K562 (cell line): ENCODE data around the gene CCDC71L. TPM values are rescaled to one million over a fixed set of nuclear protein-coding genes. Genes with fewer than 3 reads are reported as not detected.

ENCODE experiments used
- DACH1 ChIP-seq: fragments of 450-650 bp; IDR thresholded peaks from 2 replicates; pipeline ENCODE4 v1.6.1; 2018; ENCODE audit not compliant: partially characterized antibody
- NFATC3 ChIP-seq: fragments of 450-650 bp; IDR thresholded peaks from 2 replicates; pipeline ENCODE4 v1.6.1; 2017; ENCODE audit warnings: mild to moderate bottlenecking
- PHTF2 ChIP-seq: fragments of 250-450 bp; sonication (Bioruptor Pico); IDR thresholded peaks from 2 replicates; pipeline ENCODE4 v1.5.0; 2021; ENCODE audit warnings: mild to moderate bottlenecking
- PML ChIP-seq: IDR thresholded peaks from 2 replicates; pipeline ENCODE4 v1.6.1; 2012; ENCODE audit warnings: low read length, inconsistent platforms
- RCOR1 ChIP-seq, 2 experiments: IDR thresholded peaks; 2 replicates each; pipeline ENCODE4 v1.6.1; 2012; ENCODE audit warnings: low read depth in 2 of 2, low read length in 2 of 2, borderline replicate concordance in 1 of 2, improper control_type of control experiment in 1 of 2
- SIRT6 ChIP-seq: IDR thresholded peaks from one replicate; pipeline ENCODE4 v1.6.1; 2012; ENCODE audit warnings: low read depth, mild to moderate bottlenecking, control low read depth, inconsistent platforms, low read length, moderate library complexity
- SMAD4 ChIP-seq: fragments of 250-450 bp; sonication (Bioruptor Pico); conservative IDR thresholded peaks from 2 replicates; pipeline ENCODE4 v1.8.0; 2021; ENCODE audit warnings: inconsistent platforms, mild to moderate bottlenecking, moderate library complexity
- SMARCB1 ChIP-seq: IDR thresholded peaks from 2 replicates; pipeline ENCODE4 v1.6.1; 2011; ENCODE audit warnings: improper control_type of control experiment, low read depth; ENCODE audit not compliant: insufficient read length
- SNRNP70 ChIP-seq: fragments of 200-400 bp; formaldehyde crosslinking; optimal IDR thresholded peaks from 2 replicates; pipeline ENCODE3; 2017; ENCODE audit warnings: low read depth, low read length
- SPI1 ChIP-seq: IDR thresholded peaks from 2 replicates; pipeline ENCODE4 v1.6.1; 2011; ENCODE audit warnings: low read depth, low read length, control low read depth, borderline replicate concordance
- TBP ChIP-seq: optimal IDR thresholded peaks from 2 replicates; pipeline ENCODE3; 2011; ENCODE audit warnings: low read depth, low read length, improper control_type of control experiment
- YBX1 ChIP-seq: fragments of 450-650 bp; IDR thresholded peaks from 2 replicates; pipeline ENCODE4 v1.7.1; 2016; ENCODE audit warnings: mild to moderate bottlenecking
- ZNF184 ChIP-seq: sonication (generic); formaldehyde crosslinking; IDR thresholded peaks from 2 replicates; pipeline ENCODE4 v1.5.0; 2020; ENCODE audit warnings: missing genetic modification reagents
- ZNF445 ChIP-seq: fragments of 250-450 bp; sonication (Bioruptor Pico); IDR thresholded peaks from 2 replicates; pipeline ENCODE4 v1.4.0; 2020; ENCODE audit warnings: low read depth, mild to moderate bottlenecking, moderate library complexity
- ZNF766 ChIP-seq: fragments of 200-800 bp; sonication (Bioruptor generic); conservative IDR thresholded peaks from 2 replicates; pipeline ENCODE4 v1.6.1; 2016; ENCODE audit warnings: missing genetic modification characterization, missing compliant biosample characterization
- polyA plus RNA-seq, 8 experiments: library from polyadenylated mRNA; depleted of rRNA in 4 of 8; stranded (reverse) in 5 of 8; unstranded in 3 of 8; fragments of >200 nt; fragmentation: Nextera tagmentation in 2 of 8; fragmentation: Illumina TruSeq in 1 of 8; extraction: Ambion mirVana in 2 of 8; extraction: Trizol in 1 of 8; gene quantifications; 2 replicates each; pipeline versions ENCODE4 v1.2.1 to v1.2.3, GENCODE V29; 2011 to 2014; ENCODE audit warnings: inconsistent platforms in 1 of 8, missing spikeins in 1 of 8
- total RNA-seq, 7 experiments: library from RNA; depleted of rRNA in 6 of 7; stranded (reverse); fragments of >200 nt in 6 of 7; fragmentation: Illumina TruSeq in 2 of 7; extraction: Trizol in 2 of 7; gene quantifications; 2 replicates each; pipeline versions ENCODE4 v1.2.1 to v1.2.3, GENCODE V29; 2011 to 2021; ENCODE audit warnings: low replicate concordance in 1 of 7
- TF ChIP-seq, protein P1 (sequence below): fragments of 450-650 bp; IDR thresholded peaks from 2 replicates; pipeline ENCODE4 v1.6.1; 2018; ENCODE audit not compliant: partially characterized antibody
- TF ChIP-seq, protein P2 (sequence below): fragments of 450-650 bp; formaldehyde crosslinking; IDR thresholded peaks from 2 replicates; pipeline ENCODE4 v1.4.0; 2020; ENCODE audit warnings: mild to moderate bottlenecking, mixed read lengths
- TF ChIP-seq, protein P3 (sequence below): fragments of 450-650 bp; formaldehyde crosslinking; conservative IDR thresholded peaks from 2 replicates; pipeline ENCODE4 v1.4.0; 2022; ENCODE audit warnings: mild to moderate bottlenecking, missing genetic modification characterization
- TF ChIP-seq, protein P4 (sequence below): fragments of 250-450 bp; sonication (Bioruptor Pico); IDR thresholded peaks from 2 replicates; pipeline ENCODE4 v1.6.1; 2021; ENCODE audit warnings: mild to moderate bottlenecking
- TF ChIP-seq, protein P5 (sequence below): sonication (generic); formaldehyde crosslinking; IDR thresholded peaks from 2 replicates; pipeline ENCODE4 v1.8.1; 2023; ENCODE audit warnings: mild to moderate bottlenecking, missing genetic modification reagents, moderate library complexity

The CCDC71L gene
- total and polyA plus RNA-seq, 9 of the 15 experiments (the other 6 are each of a cell fraction or from before 2014, with no cell fraction given), result 5.7 to 108 (median 25.4) TPM

DNA sequence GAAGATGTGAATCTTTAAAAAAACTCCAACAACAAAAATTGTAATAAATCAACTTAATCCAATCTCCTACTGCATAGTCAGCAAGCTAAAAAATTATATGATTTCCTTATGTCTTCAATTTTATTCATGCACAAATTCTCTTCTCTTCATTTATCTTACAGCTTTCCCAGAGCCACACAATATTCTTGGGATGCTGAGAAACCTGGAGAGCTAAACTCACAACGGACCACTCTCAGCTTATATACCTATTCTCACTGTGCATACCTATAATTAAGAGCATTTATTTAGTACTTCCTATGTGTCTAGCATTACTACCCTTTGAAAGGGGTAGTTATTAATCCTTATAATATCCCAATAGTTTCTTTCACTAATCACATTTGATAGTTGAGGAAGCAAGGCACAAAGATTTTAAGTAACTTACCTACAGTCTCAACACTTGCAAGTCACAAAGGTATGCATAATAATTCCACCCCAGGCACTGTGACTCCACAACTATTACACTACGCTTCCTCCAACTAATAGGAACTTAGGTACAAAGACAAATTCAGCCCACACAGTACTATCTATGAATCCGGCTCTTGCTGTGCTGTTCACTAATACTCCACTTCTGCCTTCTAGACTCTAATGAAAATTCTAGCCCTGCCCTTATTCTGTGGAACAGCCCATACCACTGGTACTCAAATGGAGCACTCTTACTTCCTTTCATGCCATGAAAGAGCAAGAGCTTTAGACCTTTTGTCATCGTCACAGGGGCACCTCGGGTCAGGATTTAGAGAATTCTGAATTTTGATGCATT lies 5.1 kb downstream of the CCDC71L start (continued):
- TF ChIP-seq, protein P1, sequence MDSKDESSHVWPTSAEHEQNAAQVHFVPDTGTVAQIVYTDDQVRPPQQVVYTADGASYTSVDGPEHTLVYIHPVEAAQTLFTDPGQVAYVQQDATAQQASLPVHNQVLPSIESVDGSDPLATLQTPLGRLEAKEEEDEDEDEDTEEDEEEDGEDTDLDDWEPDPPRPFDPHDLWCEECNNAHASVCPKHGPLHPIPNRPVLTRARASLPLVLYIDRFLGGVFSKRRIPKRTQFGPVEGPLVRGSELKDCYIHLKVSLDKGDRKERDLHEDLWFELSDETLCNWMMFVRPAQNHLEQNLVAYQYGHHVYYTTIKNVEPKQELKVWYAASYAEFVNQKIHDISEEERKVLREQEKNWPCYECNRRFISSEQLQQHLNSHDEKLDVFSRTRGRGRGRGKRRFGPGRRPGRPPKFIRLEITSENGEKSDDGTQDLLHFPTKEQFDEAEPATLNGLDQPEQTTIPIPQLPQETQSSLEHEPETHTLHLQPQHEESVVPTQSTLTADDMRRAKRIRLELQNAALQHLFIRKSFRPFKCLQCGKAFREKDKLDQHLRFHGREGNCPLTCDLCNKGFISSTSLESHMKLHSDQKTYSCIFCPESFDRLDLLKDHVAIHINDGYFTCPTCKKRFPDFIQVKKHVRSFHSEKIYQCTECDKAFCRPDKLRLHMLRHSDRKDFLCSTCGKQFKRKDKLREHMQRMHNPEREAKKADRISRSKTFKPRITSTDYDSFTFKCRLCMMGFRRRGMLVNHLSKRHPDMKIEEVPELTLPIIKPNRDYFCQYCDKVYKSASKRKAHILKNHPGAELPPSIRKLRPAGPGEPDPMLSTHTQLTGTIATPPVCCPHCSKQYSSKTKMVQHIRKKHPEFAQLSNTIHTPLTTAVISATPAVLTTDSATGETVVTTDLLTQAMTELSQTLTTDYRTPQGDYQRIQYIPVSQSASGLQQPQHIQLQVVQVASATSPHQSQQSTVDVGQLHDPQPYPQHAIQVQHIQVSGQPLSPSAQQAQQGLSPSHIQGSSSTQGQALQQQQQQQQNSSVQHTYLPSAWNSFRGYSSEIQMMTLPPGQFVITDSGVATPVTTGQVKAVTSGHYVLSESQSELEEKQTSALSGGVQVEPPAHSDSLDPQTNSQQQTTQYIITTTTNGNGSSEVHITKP, result peak; percentile 39
- TF ChIP-seq YBX1, result no peak
- TF ChIP-seq SIRT6, result no peak
- no peak for TF ChIP-seq ZNF184
- TF ChIP-seq, protein P2, sequence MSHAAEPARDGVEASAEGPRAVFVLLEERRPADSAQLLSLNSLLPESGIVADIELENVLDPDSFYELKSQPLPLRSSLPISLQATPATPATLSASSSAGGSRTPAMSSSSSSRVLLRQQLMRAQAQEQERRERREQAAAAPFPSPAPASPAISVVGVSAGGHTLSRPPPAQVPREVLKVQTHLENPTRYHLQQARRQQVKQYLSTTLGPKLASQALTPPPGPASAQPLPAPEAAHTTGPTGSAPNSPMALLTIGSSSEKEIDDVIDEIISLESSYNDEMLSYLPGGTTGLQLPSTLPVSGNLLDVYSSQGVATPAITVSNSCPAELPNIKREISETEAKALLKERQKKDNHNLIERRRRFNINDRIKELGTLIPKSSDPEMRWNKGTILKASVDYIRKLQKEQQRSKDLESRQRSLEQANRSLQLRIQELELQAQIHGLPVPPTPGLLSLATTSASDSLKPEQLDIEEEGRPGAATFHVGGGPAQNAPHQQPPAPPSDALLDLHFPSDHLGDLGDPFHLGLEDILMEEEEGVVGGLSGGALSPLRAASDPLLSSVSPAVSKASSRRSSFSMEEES (CRISPR knock-in tag), result no peak
- 0 out of 2 replicates have a peak, but pooled peaks have one; percentile 10 for TF ChIP-seq ZNF445 (CRISPR knock-in tag)
- TF ChIP-seq SMARCB1, result no peak
- peak; percentile 49 for TF ChIP-seq SMAD4
- TF ChIP-seq PHTF2, result no peak
- TF ChIP-seq, protein P3, sequence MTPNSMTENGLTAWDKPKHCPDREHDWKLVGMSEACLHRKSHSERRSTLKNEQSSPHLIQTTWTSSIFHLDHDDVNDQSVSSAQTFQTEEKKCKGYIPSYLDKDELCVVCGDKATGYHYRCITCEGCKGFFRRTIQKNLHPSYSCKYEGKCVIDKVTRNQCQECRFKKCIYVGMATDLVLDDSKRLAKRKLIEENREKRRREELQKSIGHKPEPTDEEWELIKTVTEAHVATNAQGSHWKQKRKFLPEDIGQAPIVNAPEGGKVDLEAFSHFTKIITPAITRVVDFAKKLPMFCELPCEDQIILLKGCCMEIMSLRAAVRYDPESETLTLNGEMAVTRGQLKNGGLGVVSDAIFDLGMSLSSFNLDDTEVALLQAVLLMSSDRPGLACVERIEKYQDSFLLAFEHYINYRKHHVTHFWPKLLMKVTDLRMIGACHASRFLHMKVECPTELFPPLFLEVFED (CRISPR knock-in tag), result 0 out of 2 replicates have a peak, but pooled peaks have one; percentile 15
- no peak for TF ChIP-seq SNRNP70
- TF ChIP-seq DACH1, result peak; percentile 52
- peak; percentile 23; the same call in 1 of the 2 replicates for TF ChIP-seq NFATC3
- TF ChIP-seq RCOR1 (IDR thresholded peaks at IDR 0.05; ENCODE audit: borderline replicate concordance in 1 of 2, low read depth in 2 of 2, low read length in 2 of 2), result no peak
- TF ChIP-seq ZNF766 (CRISPR knock-in tag), result no peak
- no peak for TF ChIP-seq SPI1
- TF ChIP-seq PML, result 0 out of 2 replicates have a peak, but pooled peaks have one; percentile 34
- TF ChIP-seq, protein P4, sequence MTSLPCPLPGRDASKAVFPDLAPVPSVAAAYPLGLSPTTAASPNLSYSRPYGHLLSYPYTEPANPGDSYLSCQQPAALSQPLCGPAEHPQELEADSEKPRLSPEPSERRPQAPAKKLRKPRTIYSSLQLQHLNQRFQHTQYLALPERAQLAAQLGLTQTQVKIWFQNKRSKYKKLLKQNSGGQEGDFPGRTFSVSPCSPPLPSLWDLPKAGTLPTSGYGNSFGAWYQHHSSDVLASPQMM, result no peak
- TF ChIP-seq, protein P5, sequence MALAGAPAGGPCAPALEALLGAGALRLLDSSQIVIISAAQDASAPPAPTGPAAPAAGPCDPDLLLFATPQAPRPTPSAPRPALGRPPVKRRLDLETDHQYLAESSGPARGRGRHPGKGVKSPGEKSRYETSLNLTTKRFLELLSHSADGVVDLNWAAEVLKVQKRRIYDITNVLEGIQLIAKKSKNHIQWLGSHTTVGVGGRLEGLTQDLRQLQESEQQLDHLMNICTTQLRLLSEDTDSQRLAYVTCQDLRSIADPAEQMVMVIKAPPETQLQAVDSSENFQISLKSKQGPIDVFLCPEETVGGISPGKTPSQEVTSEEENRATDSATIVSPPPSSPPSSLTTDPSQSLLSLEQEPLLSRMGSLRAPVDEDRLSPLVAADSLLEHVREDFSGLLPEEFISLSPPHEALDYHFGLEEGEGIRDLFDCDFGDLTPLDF (CRISPR knock-in tag), result 0 out of 2 replicates have a peak, but pooled peaks have one; percentile 33
- TF ChIP-seq TBP, result no peak
